Peyer's patch (tissue), 4 donors: Measurements from ENCODE around the gene SUPT4H1.

Source experiments
- POLR2A ChIP-seq, 2 donors: fragments of 450-650 bp; IDR thresholded peaks; one replicate each; pipeline ENCODE4 v1.5.1; 2017; ENCODE audit warnings: antibody characterized with exemption in 2 of 2, mild to moderate bottlenecking in 2 of 2, moderate library complexity in 2 of 2
- TF ChIP-seq, protein P1 (sequence below), 6 experiments: fragments of 450-650 bp in 4 of 6; fragments of 200-600 bp in 2 of 6; sonication (generic) in 1 of 6; IDR thresholded peaks; one replicate each; pipeline ENCODE4 v1.5.1; 2017 to 2019; ENCODE audit warnings: antibody characterized with exemption in 6 of 6, mild to moderate bottlenecking in 3 of 6, moderate library complexity in 1 of 6

DNA sequence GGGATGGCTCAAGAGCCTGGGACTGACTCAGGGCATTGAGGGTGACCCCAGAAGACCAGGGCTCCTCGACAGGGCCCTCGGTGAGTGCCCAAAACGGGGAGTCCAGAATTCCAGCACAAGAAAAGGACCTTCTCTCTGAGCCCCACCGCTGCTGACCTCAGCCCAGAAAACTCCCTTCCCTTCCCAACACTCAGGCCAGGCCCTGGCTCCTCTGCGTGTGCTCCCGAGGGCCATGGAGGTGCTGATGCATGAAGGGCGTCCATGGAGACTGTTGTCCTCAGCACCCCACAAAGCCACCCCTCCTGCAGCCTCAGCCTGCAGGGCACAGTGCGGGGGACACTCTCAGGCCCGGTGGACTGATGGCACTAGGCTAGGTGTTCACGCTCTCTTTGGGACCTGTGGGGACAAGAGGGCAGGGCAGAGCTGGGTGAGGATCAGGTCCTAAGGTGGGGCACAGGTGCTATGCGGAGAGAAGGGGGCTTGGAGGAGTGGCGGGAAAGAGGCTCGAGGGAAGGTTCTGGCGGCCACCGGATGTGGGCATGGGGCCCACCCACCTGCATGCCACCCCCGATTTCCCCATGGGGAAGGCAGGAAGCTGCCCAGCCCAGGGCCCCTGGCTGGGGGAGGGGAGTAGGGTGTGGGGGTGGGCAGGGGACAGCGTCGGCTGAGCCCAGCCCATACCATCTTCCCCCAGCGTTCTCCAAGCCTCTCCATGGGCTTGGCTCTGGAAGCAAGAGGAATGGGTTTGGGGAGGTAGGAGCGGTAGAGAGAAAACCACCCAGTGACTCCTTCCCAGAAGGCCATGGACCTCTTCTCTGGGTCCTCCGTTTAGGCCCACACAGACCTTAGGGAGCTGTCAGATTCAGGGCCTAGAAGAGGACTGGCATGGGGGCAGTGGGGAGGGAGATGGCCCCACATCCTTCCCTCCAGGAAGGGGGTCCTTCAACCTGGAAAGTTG lies 18.9 kb downstream of the SUPT4H1 start:
- TF ChIP-seq, protein P1, sequence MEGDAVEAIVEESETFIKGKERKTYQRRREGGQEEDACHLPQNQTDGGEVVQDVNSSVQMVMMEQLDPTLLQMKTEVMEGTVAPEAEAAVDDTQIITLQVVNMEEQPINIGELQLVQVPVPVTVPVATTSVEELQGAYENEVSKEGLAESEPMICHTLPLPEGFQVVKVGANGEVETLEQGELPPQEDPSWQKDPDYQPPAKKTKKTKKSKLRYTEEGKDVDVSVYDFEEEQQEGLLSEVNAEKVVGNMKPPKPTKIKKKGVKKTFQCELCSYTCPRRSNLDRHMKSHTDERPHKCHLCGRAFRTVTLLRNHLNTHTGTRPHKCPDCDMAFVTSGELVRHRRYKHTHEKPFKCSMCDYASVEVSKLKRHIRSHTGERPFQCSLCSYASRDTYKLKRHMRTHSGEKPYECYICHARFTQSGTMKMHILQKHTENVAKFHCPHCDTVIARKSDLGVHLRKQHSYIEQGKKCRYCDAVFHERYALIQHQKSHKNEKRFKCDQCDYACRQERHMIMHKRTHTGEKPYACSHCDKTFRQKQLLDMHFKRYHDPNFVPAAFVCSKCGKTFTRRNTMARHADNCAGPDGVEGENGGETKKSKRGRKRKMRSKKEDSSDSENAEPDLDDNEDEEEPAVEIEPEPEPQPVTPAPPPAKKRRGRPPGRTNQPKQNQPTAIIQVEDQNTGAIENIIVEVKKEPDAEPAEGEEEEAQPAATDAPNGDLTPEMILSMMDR (IDR thresholded peaks at IDR 0.05), result no peak
- TF ChIP-seq POLR2A (IDR thresholded peaks at IDR 0.05), result no peak
